Measurements from ENCODE around the gene SYNPR.

DNA sequence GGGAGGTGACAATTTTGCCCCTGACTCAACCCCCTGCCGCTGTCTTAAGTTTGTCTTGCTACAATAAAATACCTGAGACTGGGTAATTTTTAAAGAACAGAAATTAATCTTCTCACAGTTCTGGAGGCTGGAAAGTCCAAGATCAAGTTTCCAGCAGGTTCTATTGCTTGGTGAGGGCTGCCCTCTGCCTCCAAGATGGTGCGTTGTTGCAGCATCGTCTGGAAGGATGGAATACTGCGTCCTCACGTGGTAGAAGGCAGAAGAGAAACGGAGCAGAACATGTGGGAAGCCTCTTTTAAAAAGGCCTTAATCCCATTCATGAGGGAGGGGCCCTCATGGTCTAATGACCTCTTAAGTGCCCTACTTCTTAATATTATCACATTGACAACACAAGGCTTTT, 287.1 kb downstream of the SYNPR start:
- TF ChIP-seq, protein P1, sequence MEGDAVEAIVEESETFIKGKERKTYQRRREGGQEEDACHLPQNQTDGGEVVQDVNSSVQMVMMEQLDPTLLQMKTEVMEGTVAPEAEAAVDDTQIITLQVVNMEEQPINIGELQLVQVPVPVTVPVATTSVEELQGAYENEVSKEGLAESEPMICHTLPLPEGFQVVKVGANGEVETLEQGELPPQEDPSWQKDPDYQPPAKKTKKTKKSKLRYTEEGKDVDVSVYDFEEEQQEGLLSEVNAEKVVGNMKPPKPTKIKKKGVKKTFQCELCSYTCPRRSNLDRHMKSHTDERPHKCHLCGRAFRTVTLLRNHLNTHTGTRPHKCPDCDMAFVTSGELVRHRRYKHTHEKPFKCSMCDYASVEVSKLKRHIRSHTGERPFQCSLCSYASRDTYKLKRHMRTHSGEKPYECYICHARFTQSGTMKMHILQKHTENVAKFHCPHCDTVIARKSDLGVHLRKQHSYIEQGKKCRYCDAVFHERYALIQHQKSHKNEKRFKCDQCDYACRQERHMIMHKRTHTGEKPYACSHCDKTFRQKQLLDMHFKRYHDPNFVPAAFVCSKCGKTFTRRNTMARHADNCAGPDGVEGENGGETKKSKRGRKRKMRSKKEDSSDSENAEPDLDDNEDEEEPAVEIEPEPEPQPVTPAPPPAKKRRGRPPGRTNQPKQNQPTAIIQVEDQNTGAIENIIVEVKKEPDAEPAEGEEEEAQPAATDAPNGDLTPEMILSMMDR (IDR thresholded peaks at IDR 0.05), result no peak
- no peak for TF ChIP-seq POLR2A (IDR thresholded peaks at IDR 0.05)

Measured in right lobe of liver (tissue), 4 donors.